Retinal pigment epithelial cell (primary cell): ENCODE results near the gene PYCARD.

Experiments
- DNase-seq: peaks from one replicate; pipeline ENCODE4 v3.0.0-alpha.2; 2010; ENCODE audit warnings: low read depth
- H3K4me3 ChIP-seq: 2 replicates; pipeline ENCODE4 v1.5.1; 2011; ENCODE audit warnings: mild to moderate bottlenecking, low read length, control low read depth, moderate library complexity
- TF ChIP-seq, protein P1 (sequence below): conservative IDR thresholded peaks from 2 replicates; pipeline ENCODE4 v1.5.1; 2011; ENCODE audit warnings: low read depth, low read length, control low read depth, inconsistent platforms

The PYCARD gene

GRCh38 chr16:31192856-31193642, 9.5 kb downstream of the PYCARD start:
- TF ChIP-seq, protein P1, sequence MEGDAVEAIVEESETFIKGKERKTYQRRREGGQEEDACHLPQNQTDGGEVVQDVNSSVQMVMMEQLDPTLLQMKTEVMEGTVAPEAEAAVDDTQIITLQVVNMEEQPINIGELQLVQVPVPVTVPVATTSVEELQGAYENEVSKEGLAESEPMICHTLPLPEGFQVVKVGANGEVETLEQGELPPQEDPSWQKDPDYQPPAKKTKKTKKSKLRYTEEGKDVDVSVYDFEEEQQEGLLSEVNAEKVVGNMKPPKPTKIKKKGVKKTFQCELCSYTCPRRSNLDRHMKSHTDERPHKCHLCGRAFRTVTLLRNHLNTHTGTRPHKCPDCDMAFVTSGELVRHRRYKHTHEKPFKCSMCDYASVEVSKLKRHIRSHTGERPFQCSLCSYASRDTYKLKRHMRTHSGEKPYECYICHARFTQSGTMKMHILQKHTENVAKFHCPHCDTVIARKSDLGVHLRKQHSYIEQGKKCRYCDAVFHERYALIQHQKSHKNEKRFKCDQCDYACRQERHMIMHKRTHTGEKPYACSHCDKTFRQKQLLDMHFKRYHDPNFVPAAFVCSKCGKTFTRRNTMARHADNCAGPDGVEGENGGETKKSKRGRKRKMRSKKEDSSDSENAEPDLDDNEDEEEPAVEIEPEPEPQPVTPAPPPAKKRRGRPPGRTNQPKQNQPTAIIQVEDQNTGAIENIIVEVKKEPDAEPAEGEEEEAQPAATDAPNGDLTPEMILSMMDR = no peak
- no peak for DNase-seq
- no peak overlapping the region for H3K4me3 ChIP-seq

GRCh38 chr16:31191697-31192428, 10.7 kb downstream of the PYCARD start:
- TF ChIP-seq, protein P1 = no peak
- DNase-seq = no peak
- H3K4me3 ChIP-seq = no peak overlapping the region

- no peak overlapping the region for H3K4me3 ChIP-seq
- DNase-seq = no peak
- TF ChIP-seq, protein P1 = no peak
These were observed 11.6 kb downstream of the PYCARD start for GRCh38 chr16:31190818-31191444.

GRCh38 chr16:31190061-31190460, 12.5 kb downstream of the PYCARD start:
- no peak overlapping the region for H3K4me3 ChIP-seq
- DNase-seq = no peak
- TF ChIP-seq, protein P1 = no peak

DNA sequence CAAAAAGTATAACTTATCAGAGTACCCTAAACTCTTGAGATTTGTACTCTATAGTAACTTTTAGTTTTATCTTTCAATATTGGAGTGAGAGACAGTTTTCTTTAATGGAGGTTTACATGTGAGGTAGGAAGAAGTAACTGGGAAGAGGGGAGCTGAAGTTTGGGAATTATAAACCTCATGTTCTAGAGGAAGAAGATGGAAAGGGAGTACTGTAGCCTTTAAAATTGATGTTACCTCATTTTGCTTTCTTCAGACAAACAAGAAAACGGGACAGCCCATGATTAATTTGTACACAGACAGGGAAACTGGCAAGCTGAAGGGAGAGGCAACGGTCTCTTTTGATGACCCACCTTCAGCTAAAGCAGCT, 13.2 kb downstream of the PYCARD start:
- no peak for DNase-seq
- H3K4me3 ChIP-seq = no peak overlapping the region
- TF ChIP-seq, protein P1 = no peak

DNA sequence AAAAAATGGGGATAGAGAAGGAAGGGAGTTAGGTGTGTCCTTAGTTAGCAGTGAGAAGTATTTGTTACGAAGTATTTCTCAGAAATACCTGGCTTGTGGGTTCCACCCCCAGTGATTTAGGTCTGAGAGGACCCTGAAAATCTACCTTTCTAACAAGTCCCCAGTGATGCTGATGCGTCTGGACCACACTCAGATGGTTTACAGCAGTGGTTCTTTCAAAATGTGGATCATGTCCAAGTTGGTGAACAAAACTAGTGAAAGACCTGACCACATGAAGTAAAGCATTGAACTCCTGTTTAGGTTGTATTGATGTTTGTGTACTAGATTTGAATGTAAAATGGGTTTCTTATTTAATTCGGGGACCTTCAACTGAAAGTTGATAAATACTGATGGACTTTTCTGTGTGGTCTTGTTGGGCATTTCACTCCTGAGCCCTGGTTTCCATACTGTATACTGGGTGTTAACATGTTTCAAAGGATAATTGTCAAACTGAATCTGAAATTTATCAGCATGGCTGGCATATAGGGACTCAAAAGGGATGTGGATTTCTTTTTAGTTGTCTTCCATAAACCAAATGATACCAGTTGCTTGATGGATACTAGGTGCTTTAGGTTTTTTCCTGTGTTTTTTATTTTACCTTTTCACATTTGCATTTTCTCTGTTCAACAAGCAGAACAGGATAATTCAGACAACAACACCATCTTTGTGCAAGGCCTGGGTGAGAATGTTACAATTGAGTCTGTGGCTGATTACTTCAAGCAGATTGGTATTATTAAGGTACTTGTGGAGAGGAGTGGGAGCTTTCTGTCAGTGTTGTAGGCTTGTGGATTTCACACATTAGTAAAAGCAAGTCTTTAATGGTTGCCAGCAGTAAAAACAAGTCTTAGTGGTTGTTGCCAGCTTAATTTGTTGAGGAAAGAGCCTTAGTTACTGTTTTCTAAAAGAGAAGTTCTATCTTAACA, 13.8 kb downstream of the PYCARD start:
- DNase-seq = no peak
- TF ChIP-seq, protein P1 = no peak
- no peak overlapping the region for H3K4me3 ChIP-seq
